ENCODE results near the gene SLC2A1. TPM values are rescaled to one million over a fixed set of nuclear protein-coding genes. Genes with fewer than 3 reads are reported as not detected.

The SLC2A1 gene
- total and polyA plus RNA-seq, 2 of the 13 experiments (the other 11 are each of a cell fraction or from before 2014, with no cell fraction given) = 125 to 423 TPM

- no TSS peak for BruUV-seq (replicated peaks)
- CTCF ChIA-PET (ENCODE audit: low intra/inter-chr PET ratio, low total read pairs) = no interaction called here
- Histone ChIP-seq H3K79me2 (ENCODE audit: insufficient read depth, low read length) (peaks cover 95% of the 10 kb centered on the region), H3K27me3 (ENCODE audit: control insufficient read depth in 1 of 2, insufficient read depth in 2 of 2, low read length in 2 of 2) (no peaks in the 10 kb centered on the region), H3K9me3 (ENCODE audit: low read length) (no peaks in the 10 kb centered on the region), H3K4me3 (replicated peaks in 1 of 3; ENCODE audit: insufficient read depth in 1 of 3, low read depth in 2 of 3, low read length in 3 of 3) (peak overlapping the region in 1 of 3 experiments; percentile 35; a peak in 2 of 6 replicates), H3K4me2 (ENCODE audit: low read depth, low read length) (peak overlapping the region; percentile 10; the same call in 1 of the 2 replicates), H2AFZ (ENCODE audit: low read length) (no peak overlapping the region), H3K36me3 (replicated peaks in 1 of 2; ENCODE audit: control insufficient read depth in 1 of 2, insufficient read depth in 2 of 2, low read length in 2 of 2) (peaks cover 39 to 83% of the 10 kb centered on the region in 2 experiments), H4K20me1 (ENCODE audit: insufficient read depth, low read length) (peaks cover 99% of the 10 kb centered on the region), H3K4me1 (ENCODE audit: insufficient read depth, low read length) (peaks cover 100% of the 10 kb centered on the region), H3K27ac (ENCODE audit: extremely low read length, insufficient read depth, low read length) (no peak overlapping the region), H3K9ac (ENCODE audit: insufficient read depth, low read depth, low read length) (no peak overlapping the region; the same call in none of the 2 replicates)
- DNase-seq (ENCODE audit: low spot score) = no peak
- no peak for FAIRE-seq
- 77% methylated on average over 8 of the region's 9 CpGs for WGBS (ENCODE audit: low lambda C conversion rate)
- POLR2A ChIA-PET = interaction anchor here (1.1 to 1.3 kb wide), 2 partner anchors 11 to 12 kb away, joined by 3 to 5 read pairs; no protein-coding TSS in a partner anchor
- intact Hi-C loops (cut with micrococcal nuclease; ENCODE audit: unreplicated experiment) = loop anchor here (10.0 kb wide), 1 partner anchor 55 kb away; no protein-coding TSS in a partner anchor
- in situ Hi-C loops (cut with HindIII; ENCODE audit: extremely low pct_ligation_motif_present, low pct_unique_long_range_greater_than_20kb) = no loop called here
- TF ChIP-seq BCL6 (CRISPR knock-in tag; IDR thresholded peaks at IDR 0.05) = no peak
- TF ChIP-seq POLR2G (IDR thresholded peaks at IDR 0.05; ENCODE audit: low read depth, low read length) = peak; percentile 55; the same call in 1 of the 2 replicates
- no peak for ATAC-seq
Observed at GRCh38 chr1:42949312-42950115, 9.2 kb downstream of the SLC2A1 start.

- Histone ChIP-seq H3K36me3 (replicated peaks in 1 of 2; ENCODE audit: control insufficient read depth in 1 of 2, insufficient read depth in 2 of 2, low read length in 2 of 2) (peaks cover 42 to 85% of the 10 kb centered on the region in 2 experiments), H4K20me1 (ENCODE audit: insufficient read depth, low read length) (peaks cover 97% of the 10 kb centered on the region), H3K27me3 (ENCODE audit: control insufficient read depth in 1 of 2, insufficient read depth in 2 of 2, low read length in 2 of 2) (no peaks in the 10 kb centered on the region), H3K4me1 (ENCODE audit: insufficient read depth, low read length) (peaks cover 100% of the 10 kb centered on the region), H3K9me3 (ENCODE audit: low read length) (no peaks in the 10 kb centered on the region), H3K4me2 (ENCODE audit: low read depth, low read length) (peak overlapping the region; percentile 14; the same call in 1 of the 2 replicates), H3K4me3 (replicated peaks in 1 of 3; ENCODE audit: insufficient read depth in 1 of 3, low read depth in 2 of 3, low read length in 3 of 3) (peak overlapping the region in 1 of 3 experiments; percentile 2; a peak in 1 of 6 replicates), H3K27ac (ENCODE audit: extremely low read length, insufficient read depth, low read length) (peak overlapping the region; percentile 26), H2AFZ (ENCODE audit: low read length) (no peak overlapping the region), H3K9ac (ENCODE audit: insufficient read depth, low read depth, low read length) (no peak overlapping the region), H3K79me2 (ENCODE audit: insufficient read depth, low read length) (peaks cover 96% of the 10 kb centered on the region)
- FAIRE-seq (no peak), ATAC-seq (no peak), DNase-seq (ENCODE audit: low spot score) (no peak)
- CTCF ChIA-PET (ENCODE audit: low intra/inter-chr PET ratio, low total read pairs) = no interaction called here
- BruUV-seq (replicated peaks) = no TSS peak
- 83% methylated on average over 10 of the region's 13 CpGs for WGBS (ENCODE audit: low lambda C conversion rate)
- POLR2A ChIA-PET = interaction anchor here (1.0 to 1.3 kb wide), 3 partner anchors 9 to 125 kb away, joined by 3 to 5 read pairs (median 4); no protein-coding TSS in a partner anchor
- intact Hi-C loops (cut with micrococcal nuclease; ENCODE audit: unreplicated experiment) (no loop called here), in situ Hi-C loops (cut with HindIII; ENCODE audit: extremely low pct_ligation_motif_present, low pct_unique_long_range_greater_than_20kb) (no loop called here)
- TF ChIP-seq ZMAT3 (CRISPR knock-in tag; conservative IDR thresholded peaks at IDR 0.05) (no peak), POLR2G (IDR thresholded peaks at IDR 0.05; ENCODE audit: low read depth, low read length) (peak; percentile 37; the same call in 1 of the 2 replicates), POLR2AphosphoS5 (IDR thresholded peaks at IDR 0.05; ENCODE audit: low read depth, low read length) (peak; percentile 25; the same call in 1 of the 2 replicates), POLR2AphosphoS2 (IDR thresholded peaks at IDR 0.05; ENCODE audit: low read depth, low read length) (peak; percentile 57; the same call in 1 of the 2 replicates), RBM22 (optimal IDR thresholded peaks at IDR 0.05; ENCODE audit: low read length) (peak; percentile 58), FOXO1 (CRISPR knock-in tag; IDR thresholded peaks at IDR 0.05) (no peak), POLR2A (IDR thresholded peaks at IDR 0.05; ENCODE audit: insufficient read depth in 1 of 2, low read depth in 2 of 2, low read length in 2 of 2) (peak in 1 of 2 experiments; percentile 11; a peak in 1 of 4 replicates), NR2F6 (IDR thresholded peaks at IDR 0.05) (peak; percentile 38; the same call in 1 of the 2 replicates), NR2F6 (CRISPR knock-in tag; IDR thresholded peaks at IDR 0.05) (no peak), AGO2 (optimal IDR thresholded peaks at IDR 0.05; ENCODE audit: low read depth, low read length) (peak; percentile 46), ZNF281 (CRISPR knock-in tag; IDR thresholded peaks at IDR 0.05; ENCODE audit: borderline replicate concordance) (peak; percentile 55; the same call in 1 of the 2 replicates)
Observed at GRCh38 chr1:42947965-42948732, 10.5 kb downstream of the SLC2A1 start.
